ENCODE measurements around the gene FAM118A. TPM values are rescaled to one million over a fixed set of nuclear protein-coding genes. Genes with fewer than 3 reads are reported as not detected.

Gene FAM118A
- total RNA-seq, 1 experiment from 2014 or later, result 37.9 TPM

DNA sequence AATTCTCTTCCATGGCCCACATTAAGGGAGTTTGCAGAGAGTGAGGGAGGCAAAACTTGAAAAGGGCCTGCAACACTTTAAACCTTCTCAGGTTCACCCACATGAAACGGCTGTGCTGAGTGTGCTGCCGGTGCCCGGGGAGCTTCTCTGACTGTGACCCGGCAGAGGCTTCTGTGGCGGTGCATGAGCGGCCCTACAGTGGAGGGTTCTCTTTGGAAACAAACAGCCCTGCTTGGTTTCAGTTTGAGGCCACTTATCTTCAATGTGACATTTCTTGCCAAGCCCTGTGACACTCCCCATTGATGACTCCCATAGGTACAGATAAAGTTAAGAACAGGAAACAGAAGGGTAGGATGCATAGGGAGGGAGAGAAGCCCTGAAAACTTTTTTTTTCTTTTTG, 31.8 kb downstream of the FAM118A start:
- no peak overlapping the region for H2BK5ac ChIP-seq (ENCODE audit: insufficient read length, low read length)
- H3K79me1 ChIP-seq (ENCODE audit: insufficient read depth, low read depth, low read length, poor library complexity, severe bottlenecking), result no peaks in the 10 kb centered on the region
- no peak overlapping the region for H3K4me2 ChIP-seq (ENCODE audit: insufficient read depth, insufficient read length, low read length)
- no peak overlapping the region for H3K4ac ChIP-seq (ENCODE audit: low read depth, low read length)
- no peak overlapping the region for H3K27ac ChIP-seq (ENCODE audit: insufficient read length, low read depth, low read length)
- no peak overlapping the region for H4K5ac ChIP-seq (ENCODE audit: insufficient read length, low read depth, low read length)
- peaks cover 3 to 36% (median 29%) of the 10 kb centered on the region in 3 experiments; a peak in 6 of 7 replicates for H3K36me3 Mint-ChIP-seq (ENCODE audit: insufficient read depth in 1 of 3, low read depth in 3 of 3)
- no peak overlapping the region for H2BK120ac ChIP-seq (ENCODE audit: low read depth, low read length, poor library complexity, severe bottlenecking)
- H3K14ac ChIP-seq (ENCODE audit: insufficient read depth, low read length), result no peak overlapping the region
- no peak overlapping the region for H3K23ac ChIP-seq (ENCODE audit: insufficient read length, low read depth, low read length)
- no peak overlapping the region for H2BK12ac ChIP-seq (ENCODE audit: insufficient read length, low read depth, low read length)
- H3K18ac ChIP-seq (ENCODE audit: insufficient read length, low read depth, low read length), result no peak overlapping the region
- no CpG with 5 or more reads among the region's 6 CpGs for WGBS (ENCODE audit: extremely low coverage, insufficient read length, low lambda C conversion rate)
- H3K4me3 Mint-ChIP-seq, result no peak overlapping the region
- no peaks in the 10 kb centered on the region for H3K27me3 ChIP-seq (ENCODE audit: insufficient read depth, low read length)
- no peak overlapping the region for H3K56ac ChIP-seq (ENCODE audit: insufficient read length, low read depth, low read length)
- H3K4me1 ChIP-seq (ENCODE audit: insufficient read depth, low read length), result no peaks in the 10 kb centered on the region
- no peaks in the 10 kb centered on the region for H3K79me2 ChIP-seq (ENCODE audit: insufficient read depth, low read length)
- H3T11ph ChIP-seq (ENCODE audit: low read length), result no peak overlapping the region
- H3K23me2 ChIP-seq (ENCODE audit: insufficient read length, low read depth, low read length, poor library complexity, severe bottlenecking), result no peaks in the 10 kb centered on the region
- H3K9me3 Mint-ChIP-seq, result no peaks in the 10 kb centered on the region
- H3K27me3 Mint-ChIP-seq (ENCODE audit: low read depth), result no peaks in the 10 kb centered on the region
- H4K8ac ChIP-seq (replicated peaks; ENCODE audit: insufficient read length, low read depth, low read length), result no peak overlapping the region
- TF ChIP-seq, protein P1, sequence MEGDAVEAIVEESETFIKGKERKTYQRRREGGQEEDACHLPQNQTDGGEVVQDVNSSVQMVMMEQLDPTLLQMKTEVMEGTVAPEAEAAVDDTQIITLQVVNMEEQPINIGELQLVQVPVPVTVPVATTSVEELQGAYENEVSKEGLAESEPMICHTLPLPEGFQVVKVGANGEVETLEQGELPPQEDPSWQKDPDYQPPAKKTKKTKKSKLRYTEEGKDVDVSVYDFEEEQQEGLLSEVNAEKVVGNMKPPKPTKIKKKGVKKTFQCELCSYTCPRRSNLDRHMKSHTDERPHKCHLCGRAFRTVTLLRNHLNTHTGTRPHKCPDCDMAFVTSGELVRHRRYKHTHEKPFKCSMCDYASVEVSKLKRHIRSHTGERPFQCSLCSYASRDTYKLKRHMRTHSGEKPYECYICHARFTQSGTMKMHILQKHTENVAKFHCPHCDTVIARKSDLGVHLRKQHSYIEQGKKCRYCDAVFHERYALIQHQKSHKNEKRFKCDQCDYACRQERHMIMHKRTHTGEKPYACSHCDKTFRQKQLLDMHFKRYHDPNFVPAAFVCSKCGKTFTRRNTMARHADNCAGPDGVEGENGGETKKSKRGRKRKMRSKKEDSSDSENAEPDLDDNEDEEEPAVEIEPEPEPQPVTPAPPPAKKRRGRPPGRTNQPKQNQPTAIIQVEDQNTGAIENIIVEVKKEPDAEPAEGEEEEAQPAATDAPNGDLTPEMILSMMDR (conservative IDR thresholded peaks at IDR 0.05), result no peak
- no peak overlapping the region for H3K9ac ChIP-seq (ENCODE audit: extremely low read depth, insufficient read length, low read length)
- H2BK15ac ChIP-seq (ENCODE audit: low read depth, low read length), result no peak overlapping the region
- no peak for DNase-seq
- H4K91ac ChIP-seq (ENCODE audit: insufficient read length, low read depth, low read length), result no peak overlapping the region
- H2AFZ ChIP-seq (ENCODE audit: low read length), result no peak overlapping the region
- 0 out of 4 replicates have a peak, but pooled peaks cover 0 to 2% of the 10 kb centered on the region in 2 experiments for H3K4me1 Mint-ChIP-seq
- H2BK20ac ChIP-seq (ENCODE audit: low read depth, low read length, poor library complexity, severe bottlenecking), result no peak overlapping the region
- no peak overlapping the region for H2AK5ac ChIP-seq (ENCODE audit: insufficient read length, low read length)
- no peak overlapping the region for H3K27ac Mint-ChIP-seq
- no peaks in the 10 kb centered on the region for H3K9me3 ChIP-seq (ENCODE audit: control insufficient read depth, low read depth, low read length)
- no peaks in the 10 kb centered on the region for H4K20me1 ChIP-seq (ENCODE audit: control insufficient read depth, insufficient read depth, insufficient read length)
